ENCODE measurements around the gene YIF1A. TPM values are rescaled to one million over a fixed set of nuclear protein-coding genes. Genes with fewer than 3 reads are reported as not detected.

The YIF1A gene
- polyA plus RNA-seq, 3 donors = 50.0 to 81.1 (median 63.8) TPM

DNA sequence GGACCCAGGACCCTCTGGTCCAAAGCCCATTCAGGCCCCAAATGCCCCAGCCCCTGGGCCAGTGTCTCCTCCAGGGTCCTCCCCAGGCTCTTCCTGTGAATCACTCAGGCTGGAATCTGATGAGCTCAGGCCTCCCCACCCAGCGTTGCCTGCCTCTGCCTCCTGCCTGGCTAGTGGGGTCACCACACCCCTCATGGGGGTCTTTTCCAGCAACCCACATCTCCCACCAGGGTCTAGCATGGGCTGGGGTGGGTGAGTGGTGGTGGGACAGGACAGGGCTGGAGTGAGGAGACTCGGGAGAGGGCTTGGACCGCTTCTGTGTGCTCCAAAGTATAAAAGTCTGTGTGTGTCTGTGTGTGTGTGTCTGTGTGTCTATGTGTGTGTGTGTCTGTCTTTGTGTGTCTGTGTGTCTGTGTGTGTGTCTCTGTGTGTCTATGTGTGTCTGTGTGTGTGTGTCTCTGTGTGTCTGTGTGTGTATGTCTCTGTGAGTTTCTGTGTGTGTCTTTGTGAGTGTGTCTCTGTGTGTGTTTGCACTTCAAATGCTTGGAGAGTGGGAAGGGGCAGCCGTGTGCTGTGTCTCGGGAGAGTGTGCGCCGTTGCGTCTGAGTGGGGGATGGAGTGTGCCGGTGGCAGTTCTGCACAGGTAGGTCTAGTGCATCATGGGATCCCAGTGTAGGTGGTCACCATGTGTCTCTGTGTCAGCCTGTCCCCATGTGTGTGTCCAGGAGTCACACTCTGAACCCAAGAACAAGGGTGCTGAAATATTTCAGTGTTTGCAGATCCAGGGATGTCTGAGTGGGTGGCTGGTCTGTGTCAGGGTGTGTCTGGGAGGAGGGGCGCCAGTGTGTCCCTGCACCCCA lies 38.5 kb upstream of the YIF1A start:
- Histone ChIP-seq H3K36me3 (replicated peaks in 1 of 2; ENCODE audit: control insufficient read depth in 1 of 2, insufficient read depth in 2 of 2, low read length in 2 of 2) (peaks cover 7 to 13% of the 10 kb centered on the region in 2 donors), H3K9me3 (replicated peaks in 1 of 2; ENCODE audit: control insufficient read depth in 1 of 2, insufficient read depth in 1 of 2, low read length in 2 of 2) (no peaks in the 10 kb centered on the region), H3K4me1 (ENCODE audit: control insufficient read depth in 1 of 2, insufficient read depth in 2 of 2, low read length in 2 of 2) (peaks cover 7 to 11% of the 10 kb centered on the region in 2 donors), H3K9ac (ENCODE audit: insufficient read depth, low read length, poor library complexity, severe bottlenecking) (no peak overlapping the region), H3K79me2 (ENCODE audit: insufficient read depth, low read length) (no peaks in the 10 kb centered on the region), H4K20me1 (ENCODE audit: insufficient read depth, low read length) (no peaks in the 10 kb centered on the region), H3K4me2 (replicated peaks; ENCODE audit: extremely low read depth, low read length, poor library complexity, severe bottlenecking) (no peak overlapping the region), H3K4me3 (replicated peaks in 1 of 3; ENCODE audit: low read depth in 2 of 3, low read length in 3 of 3) (no peak overlapping the region), H2AFZ (ENCODE audit: insufficient read depth, low read depth, low read length, poor library complexity, severe bottlenecking) (no peak overlapping the region), H3K27ac (ENCODE audit: low read depth in 1 of 2, low read length in 2 of 2) (no peak overlapping the region), H3K27me3 (ENCODE audit: control insufficient read depth in 2 of 2, insufficient read depth in 2 of 2, low read length in 2 of 2) (no peaks in the 10 kb centered on the region)
- DNase-seq = no peak
- H3K4me3 Mint-ChIP-seq = no peak overlapping the region
- H3K36me3 Mint-ChIP-seq = peaks cover 8 to 11% of the 10 kb centered on the region in 2 donors
- no peaks in the 10 kb centered on the region for H3K9me3 Mint-ChIP-seq
- H3K27ac Mint-ChIP-seq = no peak overlapping the region
- WGBS (ENCODE audit: insufficient coverage) = 93% methylated on average over 5 of the region's 10 CpGs
- peaks cover 16% of the 10 kb centered on the region for H3K4me1 Mint-ChIP-seq
- H3K27me3 Mint-ChIP-seq (ENCODE audit: low read depth in 3 of 3) = peaks cover 0 to 3% (median 2%) of the 10 kb centered on the region in 3 donors
- intact Hi-C loops (cut with micrococcal nuclease) = loop anchor here (1.0 kb wide), 1 partner anchor 15 kb away; no protein-coding TSS in a partner anchor
- TF ChIP-seq, protein P1, sequence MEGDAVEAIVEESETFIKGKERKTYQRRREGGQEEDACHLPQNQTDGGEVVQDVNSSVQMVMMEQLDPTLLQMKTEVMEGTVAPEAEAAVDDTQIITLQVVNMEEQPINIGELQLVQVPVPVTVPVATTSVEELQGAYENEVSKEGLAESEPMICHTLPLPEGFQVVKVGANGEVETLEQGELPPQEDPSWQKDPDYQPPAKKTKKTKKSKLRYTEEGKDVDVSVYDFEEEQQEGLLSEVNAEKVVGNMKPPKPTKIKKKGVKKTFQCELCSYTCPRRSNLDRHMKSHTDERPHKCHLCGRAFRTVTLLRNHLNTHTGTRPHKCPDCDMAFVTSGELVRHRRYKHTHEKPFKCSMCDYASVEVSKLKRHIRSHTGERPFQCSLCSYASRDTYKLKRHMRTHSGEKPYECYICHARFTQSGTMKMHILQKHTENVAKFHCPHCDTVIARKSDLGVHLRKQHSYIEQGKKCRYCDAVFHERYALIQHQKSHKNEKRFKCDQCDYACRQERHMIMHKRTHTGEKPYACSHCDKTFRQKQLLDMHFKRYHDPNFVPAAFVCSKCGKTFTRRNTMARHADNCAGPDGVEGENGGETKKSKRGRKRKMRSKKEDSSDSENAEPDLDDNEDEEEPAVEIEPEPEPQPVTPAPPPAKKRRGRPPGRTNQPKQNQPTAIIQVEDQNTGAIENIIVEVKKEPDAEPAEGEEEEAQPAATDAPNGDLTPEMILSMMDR (IDR thresholded peaks at IDR 0.05) = no peak

DNA sequence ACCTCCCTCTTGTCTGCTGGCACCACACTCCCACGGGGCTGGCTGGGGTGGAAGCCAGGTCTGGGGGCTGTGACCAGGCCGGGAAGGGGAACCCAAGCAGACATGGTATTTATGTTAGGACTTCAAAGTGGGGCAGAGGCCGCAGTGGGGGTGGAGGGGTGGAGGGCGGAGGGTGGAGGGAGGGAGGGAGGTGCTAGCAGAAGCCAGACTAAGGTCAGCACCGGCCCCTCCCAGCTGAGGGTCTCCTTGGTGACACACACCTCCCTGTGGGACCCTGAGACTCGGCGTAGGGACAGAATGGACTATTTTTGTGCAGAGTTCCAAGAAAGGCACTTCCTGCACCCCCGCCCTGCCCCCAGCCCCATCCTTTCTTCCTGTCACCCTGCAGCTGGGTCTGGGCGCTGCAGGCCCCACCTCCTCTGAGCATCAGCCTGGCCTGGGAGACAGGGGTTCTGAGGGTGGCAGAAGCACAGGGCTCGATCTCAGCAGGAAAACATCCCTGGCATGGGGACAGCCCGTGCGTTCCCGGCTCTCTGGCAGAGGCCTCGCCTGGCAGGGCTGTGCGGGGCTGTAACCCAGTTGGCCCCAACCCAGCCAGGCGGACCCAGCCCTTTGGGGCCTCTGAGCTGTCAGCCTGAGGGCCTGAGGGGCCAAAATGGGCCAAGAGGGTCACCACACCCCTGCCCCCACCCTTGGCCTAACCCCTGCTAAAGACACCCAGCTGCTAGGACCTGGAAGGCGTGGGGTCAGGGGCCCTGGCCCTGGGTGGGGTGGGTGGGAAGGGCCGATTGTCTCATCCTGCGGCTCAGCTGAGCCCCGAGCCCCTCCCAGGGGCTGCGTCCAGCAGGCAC lies 37.5 kb upstream of the YIF1A start:
- Histone ChIP-seq H3K9me3 (replicated peaks in 1 of 2; ENCODE audit: control insufficient read depth in 1 of 2, insufficient read depth in 1 of 2, low read length in 2 of 2) (no peaks in the 10 kb centered on the region), H3K9ac (ENCODE audit: insufficient read depth, low read length, poor library complexity, severe bottlenecking) (no peak overlapping the region), H3K4me1 (ENCODE audit: control insufficient read depth in 1 of 2, insufficient read depth in 2 of 2, low read length in 2 of 2) (peaks cover 7 to 11% of the 10 kb centered on the region in 2 donors), H2AFZ (ENCODE audit: insufficient read depth, low read depth, low read length, poor library complexity, severe bottlenecking) (no peak overlapping the region), H3K27me3 (ENCODE audit: control insufficient read depth in 2 of 2, insufficient read depth in 2 of 2, low read length in 2 of 2) (no peaks in the 10 kb centered on the region), H4K20me1 (ENCODE audit: insufficient read depth, low read length) (no peaks in the 10 kb centered on the region), H3K27ac (ENCODE audit: low read depth in 1 of 2, low read length in 2 of 2) (no peak overlapping the region), H3K36me3 (replicated peaks in 1 of 2; ENCODE audit: control insufficient read depth in 1 of 2, insufficient read depth in 2 of 2, low read length in 2 of 2) (peaks cover 0 to 4% of the 10 kb centered on the region in 2 donors), H3K79me2 (ENCODE audit: insufficient read depth, low read length) (no peaks in the 10 kb centered on the region), H3K4me3 (replicated peaks in 1 of 3; ENCODE audit: low read depth in 2 of 3, low read length in 3 of 3) (no peak overlapping the region), H3K4me2 (replicated peaks; ENCODE audit: extremely low read depth, low read length, poor library complexity, severe bottlenecking) (no peak overlapping the region)
- H3K36me3 Mint-ChIP-seq = peaks cover 1 to 2% of the 10 kb centered on the region in 2 donors
- no peak overlapping the region for H3K4me3 Mint-ChIP-seq
- no peak for DNase-seq
- TF ChIP-seq, protein P1 (IDR thresholded peaks at IDR 0.05) = no peak
- peaks cover 0 to 3% (median 2%) of the 10 kb centered on the region in 3 donors for H3K27me3 Mint-ChIP-seq (ENCODE audit: low read depth in 3 of 3)
- H3K4me1 Mint-ChIP-seq = peaks cover 18% of the 10 kb centered on the region
- no peak overlapping the region for H3K27ac Mint-ChIP-seq
- 60% methylated on average over 14 of the region's 21 CpGs for WGBS (ENCODE audit: insufficient coverage)
- H3K9me3 Mint-ChIP-seq = peaks cover 0 to 2% (median 0%) of the 10 kb centered on the region in 7 donors
- intact Hi-C loops (cut with micrococcal nuclease) = no loop called here
